Transverse colon (tissue), 3 donors: ENCODE results near the gene TLN1.
A peak's percentile ranks its signal among the peaks of the same experiment; 100 is the strongest.

Source experiments
- POLR2A ChIP-seq: fragments of 450-650 bp; IDR thresholded peaks from one replicate; pipeline ENCODE4 v1.6.1; 2016; ENCODE audit warnings: antibody characterized with exemption, mild to moderate bottlenecking, moderate library complexity
- TF ChIP-seq, protein P1 (sequence below), 5 experiments: fragments of 200-600 bp in 3 of 5; fragments of 450-650 bp in 2 of 5; sonication (generic) in 3 of 5; IDR thresholded peaks; 1 replicate in 2 of 5; 2 replicates in 3 of 5; pipeline ENCODE4 v1.5.1; 2016 to 2017; ENCODE audit warnings: antibody characterized with exemption in 5 of 5, inconsistent platforms in 3 of 5, mild to moderate bottlenecking in 2 of 5, moderate library complexity in 1 of 5

DNA sequence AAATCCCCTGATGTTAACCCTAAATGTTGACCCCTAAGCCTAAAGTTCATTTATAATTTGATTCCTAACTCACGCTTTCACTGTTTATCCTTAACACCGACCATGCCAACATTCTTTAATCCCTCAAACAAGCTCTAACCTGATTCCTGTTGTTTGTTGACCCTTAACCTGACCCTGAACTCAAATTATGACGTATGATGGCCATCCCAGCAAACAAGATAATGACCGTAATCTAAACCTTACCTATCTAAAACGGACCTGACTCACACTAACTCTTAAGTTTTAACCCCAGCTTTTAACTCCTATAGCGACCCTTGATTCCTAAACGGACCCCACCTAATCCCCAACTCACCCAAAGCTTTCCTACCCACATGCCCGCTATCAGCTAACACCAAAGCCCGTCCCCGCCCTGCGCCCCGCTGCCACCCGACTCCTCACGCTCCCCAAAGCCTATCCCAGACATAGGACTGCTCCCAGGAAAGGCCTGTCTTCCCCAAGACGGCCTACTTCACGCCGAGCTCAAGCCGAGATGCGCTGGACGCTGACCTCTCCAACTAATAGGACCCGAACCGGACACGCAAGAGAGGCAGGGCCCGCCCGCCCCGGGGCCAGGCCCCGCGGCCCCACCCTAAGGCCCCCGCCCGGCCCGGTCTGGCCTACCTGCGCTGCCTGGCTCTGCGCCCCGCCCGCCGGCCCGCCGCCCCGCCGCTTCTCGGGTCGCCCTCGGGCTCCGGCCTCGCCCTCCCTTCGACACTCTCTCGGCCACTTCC is 395 bp downstream of the TLN1 start:
- peak; percentile 36 for TF ChIP-seq POLR2A
- TF ChIP-seq, protein P1, sequence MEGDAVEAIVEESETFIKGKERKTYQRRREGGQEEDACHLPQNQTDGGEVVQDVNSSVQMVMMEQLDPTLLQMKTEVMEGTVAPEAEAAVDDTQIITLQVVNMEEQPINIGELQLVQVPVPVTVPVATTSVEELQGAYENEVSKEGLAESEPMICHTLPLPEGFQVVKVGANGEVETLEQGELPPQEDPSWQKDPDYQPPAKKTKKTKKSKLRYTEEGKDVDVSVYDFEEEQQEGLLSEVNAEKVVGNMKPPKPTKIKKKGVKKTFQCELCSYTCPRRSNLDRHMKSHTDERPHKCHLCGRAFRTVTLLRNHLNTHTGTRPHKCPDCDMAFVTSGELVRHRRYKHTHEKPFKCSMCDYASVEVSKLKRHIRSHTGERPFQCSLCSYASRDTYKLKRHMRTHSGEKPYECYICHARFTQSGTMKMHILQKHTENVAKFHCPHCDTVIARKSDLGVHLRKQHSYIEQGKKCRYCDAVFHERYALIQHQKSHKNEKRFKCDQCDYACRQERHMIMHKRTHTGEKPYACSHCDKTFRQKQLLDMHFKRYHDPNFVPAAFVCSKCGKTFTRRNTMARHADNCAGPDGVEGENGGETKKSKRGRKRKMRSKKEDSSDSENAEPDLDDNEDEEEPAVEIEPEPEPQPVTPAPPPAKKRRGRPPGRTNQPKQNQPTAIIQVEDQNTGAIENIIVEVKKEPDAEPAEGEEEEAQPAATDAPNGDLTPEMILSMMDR (IDR thresholded peaks at IDR 0.05) = peak in 1 of 5 experiments; percentile 2
